Stimulated activated naive B cell treated with anti-CD40 and anti-IgM and Interleukin-4, amounts not matched to agents 10 μg/mL and 1 μg/mL and 100 μg/mL, for 72 hours (primary cell): Measurements from ENCODE around the gene ELL.

Experiments
- ATAC-seq, 2 donors: fragments of 150-1000 bp; cut with Tn5 transposase; replicated peaks; 2 replicates each; pipeline ENCODE4 v1.10.0; 2021; ENCODE audit warnings: moderate library complexity in 1 of 2
- DNase-seq: peaks from one replicate; pipeline ENCODE4 v3.0.0; 2021
- H3K27ac Mint-ChIP-seq: one replicate; pipeline ENCODE4 v1.8.0; 2022; ENCODE audit warnings: mild to moderate bottlenecking, mixed read lengths
- H3K27me3 Mint-ChIP-seq, 2 donors: one replicate each; pipeline ENCODE4 v1.8.0; 2022; ENCODE audit warnings: mixed read lengths in 2 of 2
- H3K36me3 Mint-ChIP-seq, 2 donors: one replicate each; pipeline ENCODE4 v1.8.0; 2022; ENCODE audit warnings: mixed read lengths in 2 of 2, mild to moderate bottlenecking in 1 of 2
- H3K4me1 Mint-ChIP-seq, 2 donors: one replicate each; pipeline ENCODE4 v1.8.0; 2022; ENCODE audit warnings: mixed read lengths in 2 of 2, mild to moderate bottlenecking in 1 of 2
- H3K4me3 Mint-ChIP-seq, 2 donors: one replicate each; pipeline ENCODE4 v1.8.0; 2022; ENCODE audit warnings: mild to moderate bottlenecking in 2 of 2, mixed read lengths in 2 of 2, moderate library complexity in 1 of 2
- H3K9me3 Mint-ChIP-seq, 2 donors: one replicate each; pipeline ENCODE4 v1.8.0; 2022; ENCODE audit warnings: mixed read lengths in 2 of 2, mild to moderate bottlenecking in 1 of 2

The ELL gene

GRCh38 chr19:18504886-18505610 is 16.8 kb downstream of the ELL start:
- Mint-ChIP-seq H3K4me3 (no peak overlapping the region), H3K9me3 (no peaks in the 10 kb centered on the region), H3K36me3 (peaks cover 0 to 12% of the 10 kb centered on the region in 2 donors), H3K27me3 (no peaks in the 10 kb centered on the region), H3K27ac (peak overlapping the region; percentile 38), H3K4me1 (peaks cover 74 to 90% of the 10 kb centered on the region in 2 donors)
- ATAC-seq (no peak), DNase-seq (no peak)

DNA sequence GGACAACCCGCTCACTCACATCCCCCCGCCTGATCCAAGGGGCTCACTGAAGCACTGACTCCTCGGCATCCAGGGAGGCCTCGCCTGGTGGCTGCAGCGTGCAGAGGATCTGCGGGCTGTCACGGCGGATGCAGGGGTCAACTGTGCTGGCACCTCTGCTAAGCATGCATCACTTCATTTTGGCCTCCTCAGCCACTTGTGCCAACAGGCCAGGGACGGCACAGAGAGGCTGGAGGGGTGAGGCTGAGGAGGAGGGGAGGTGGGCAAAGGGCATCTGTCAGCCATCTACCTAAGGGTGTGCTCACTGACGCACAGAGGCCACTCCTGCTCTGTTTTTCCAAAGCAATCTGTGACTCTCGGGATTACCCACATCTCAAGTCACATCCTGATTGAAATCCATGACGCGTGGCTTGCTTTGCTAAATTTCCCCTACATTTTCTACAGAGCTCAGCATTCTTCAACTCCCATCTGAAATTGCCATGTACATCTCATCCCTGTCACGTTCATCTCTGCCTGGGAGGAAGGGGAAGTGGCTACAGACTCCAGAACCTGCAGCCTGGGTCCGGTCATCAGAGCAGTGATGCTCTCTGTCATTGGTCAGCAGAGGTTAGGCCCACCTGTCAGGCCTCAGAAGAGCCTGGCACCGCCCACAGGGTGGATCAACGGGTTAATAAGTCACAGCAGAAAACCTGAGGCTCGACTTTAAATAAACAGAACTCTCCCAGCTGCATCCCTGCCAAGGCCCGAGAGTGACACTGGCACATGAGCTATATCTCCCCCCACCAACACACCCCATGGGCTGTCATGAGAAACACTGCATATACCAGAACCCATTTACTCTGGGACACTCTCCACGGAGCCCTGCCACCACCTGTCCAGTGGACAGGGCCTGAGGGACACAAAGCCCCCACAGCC is 17.6 kb downstream of the ELL start:
- peak; percentile 51 to 57 for ATAC-seq
- Mint-ChIP-seq H3K36me3 (peaks cover 0 to 12% of the 10 kb centered on the region in 2 donors), H3K27ac (peak overlapping the region; percentile 75), H3K4me3 (no peak overlapping the region), H3K27me3 (no peaks in the 10 kb centered on the region), H3K4me1 (peaks cover 74 to 90% of the 10 kb centered on the region in 2 donors), H3K9me3 (no peaks in the 10 kb centered on the region)
- DNase-seq = no peak

- DNase-seq (no peak), ATAC-seq (peak; percentile 32 to 42)
- Mint-ChIP-seq H3K4me1 (peaks cover 76 to 93% of the 10 kb centered on the region in 2 donors), H3K4me3 (peak overlapping the region in 1 of 2 donors; percentile 45), H3K9me3 (no peaks in the 10 kb centered on the region), H3K27me3 (no peaks in the 10 kb centered on the region), H3K36me3 (peaks cover 0 to 12% of the 10 kb centered on the region in 2 donors), H3K27ac (peak overlapping the region; percentile 45)
Measured at GRCh38 chr19:18503337-18503970, 18.4 kb downstream of the ELL start.

- Mint-ChIP-seq H3K4me1 (peaks cover 77 to 90% of the 10 kb centered on the region in 2 donors), H3K27ac (peak overlapping the region; percentile 45), H3K9me3 (no peaks in the 10 kb centered on the region), H3K27me3 (no peaks in the 10 kb centered on the region), H3K4me3 (peak overlapping the region; percentile 8 to 45), H3K36me3 (peaks cover 0 to 12% of the 10 kb centered on the region in 2 donors)
- DNase-seq (no peak), ATAC-seq (peak; percentile 51 to 62)
Measured at GRCh38 chr19:18502638-18503294, 19.1 kb downstream of the ELL start.

GRCh38 chr19:18502246-18502637 is 19.6 kb downstream of the ELL start:
- no peak for DNase-seq
- no peaks in the 10 kb centered on the region for H3K9me3 Mint-ChIP-seq
- peak overlapping the region; percentile 52 for H3K27ac Mint-ChIP-seq
- H3K36me3 Mint-ChIP-seq = peaks cover 0 to 8% of the 10 kb centered on the region in 2 donors
- H3K27me3 Mint-ChIP-seq = no peaks in the 10 kb centered on the region
- peak in 1 of 2 donors; percentile 11 for ATAC-seq
- peaks cover 73 to 87% of the 10 kb centered on the region in 2 donors for H3K4me1 Mint-ChIP-seq
- peak overlapping the region; percentile 3 to 8 for H3K4me3 Mint-ChIP-seq

DNA sequence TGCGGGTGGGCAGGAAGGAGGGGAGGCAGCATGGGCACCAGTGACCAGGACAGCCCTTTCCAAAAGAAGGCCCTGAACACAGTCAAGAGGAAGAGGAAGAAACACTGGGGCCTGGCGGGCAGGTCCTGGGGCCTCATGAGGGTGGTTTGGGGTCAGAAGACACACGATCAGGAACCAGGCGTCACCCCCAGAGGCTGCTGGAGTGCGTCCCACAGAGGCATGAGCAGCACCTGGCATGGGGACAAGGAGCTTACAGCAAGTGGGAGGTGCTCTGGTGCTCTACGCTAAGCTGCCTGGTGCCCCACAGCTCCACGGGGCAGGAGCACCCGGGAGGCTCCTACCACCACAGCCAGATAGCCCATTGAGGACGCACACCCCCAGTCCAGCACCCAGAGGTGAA is 20.0 kb downstream of the ELL start:
- ATAC-seq (peak in 1 of 2 donors; percentile 21), DNase-seq (no peak)
- peak overlapping the region; percentile 52 for H3K27ac Mint-ChIP-seq
- no peaks in the 10 kb centered on the region for H3K27me3 Mint-ChIP-seq
- H3K4me1 Mint-ChIP-seq = peaks cover 73 to 87% of the 10 kb centered on the region in 2 donors
- H3K9me3 Mint-ChIP-seq = no peaks in the 10 kb centered on the region
- peaks cover 0 to 8% of the 10 kb centered on the region in 2 donors for H3K36me3 Mint-ChIP-seq
- H3K4me3 Mint-ChIP-seq = peak overlapping the region; percentile 3 to 8

DNA sequence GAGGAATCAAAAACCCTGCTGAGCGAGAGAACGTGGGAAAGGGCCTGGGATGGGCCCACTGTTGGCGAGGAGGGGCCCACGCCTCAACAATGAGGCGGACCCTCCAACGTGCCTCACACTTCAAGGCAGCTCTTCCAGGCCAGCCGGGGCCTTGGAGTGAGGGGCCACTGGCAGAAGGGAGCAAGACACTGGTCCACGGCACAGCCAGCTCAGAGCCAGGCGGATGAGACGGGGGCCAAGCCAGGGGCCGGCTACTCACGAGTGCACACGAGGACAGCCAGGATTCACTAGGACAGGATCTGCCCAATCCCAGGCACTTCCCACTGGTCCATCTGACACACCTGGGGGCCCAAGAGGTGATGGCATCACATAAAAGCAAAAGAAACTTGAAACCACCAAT is 20.5 kb downstream of the ELL start:
- Mint-ChIP-seq H3K27ac (no peak overlapping the region), H3K4me3 (no peak overlapping the region), H3K36me3 (peaks cover 0 to 8% of the 10 kb centered on the region in 2 donors), H3K27me3 (no peaks in the 10 kb centered on the region), H3K4me1 (peaks cover 74 to 88% of the 10 kb centered on the region in 2 donors), H3K9me3 (no peaks in the 10 kb centered on the region)
- DNase-seq = no peak
- no peak for ATAC-seq

- no peak for ATAC-seq
- no peak overlapping the region for H3K4me3 Mint-ChIP-seq
- H3K27ac Mint-ChIP-seq = no peak overlapping the region
- no peaks in the 10 kb centered on the region for H3K9me3 Mint-ChIP-seq
- peaks cover 0 to 8% of the 10 kb centered on the region in 2 donors for H3K36me3 Mint-ChIP-seq
- H3K27me3 Mint-ChIP-seq = no peaks in the 10 kb centered on the region
- DNase-seq = no peak
- peaks cover 75 to 88% of the 10 kb centered on the region in 2 donors for H3K4me1 Mint-ChIP-seq
Measured at GRCh38 chr19:18500799-18501198, 21.1 kb downstream of the ELL start.

DNA sequence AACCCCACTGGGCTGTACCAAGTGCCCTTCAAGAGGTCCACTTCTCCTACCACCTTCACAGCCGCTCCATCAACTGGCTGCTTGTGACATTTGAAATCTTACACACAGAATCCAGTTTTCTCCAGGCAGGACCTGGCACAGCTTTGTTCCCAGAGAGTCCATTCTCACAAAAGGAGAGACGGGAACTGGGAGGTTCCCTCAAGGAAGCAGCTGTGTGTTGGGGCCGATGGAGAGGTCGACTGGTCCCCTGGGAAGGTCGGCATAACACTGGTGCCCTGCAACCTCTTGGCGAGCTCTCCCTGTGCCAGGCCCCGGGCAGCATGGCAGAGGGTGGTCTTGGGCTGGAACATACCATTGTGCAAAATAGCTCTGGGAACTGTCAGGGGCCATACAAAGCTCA is 21.5 kb downstream of the ELL start:
- H3K36me3 Mint-ChIP-seq = peaks cover 0 to 8% of the 10 kb centered on the region in 2 donors
- no peaks in the 10 kb centered on the region for H3K9me3 Mint-ChIP-seq
- no peaks in the 10 kb centered on the region for H3K27me3 Mint-ChIP-seq
- no peak overlapping the region for H3K27ac Mint-ChIP-seq
- no peak overlapping the region for H3K4me3 Mint-ChIP-seq
- DNase-seq (no peak), ATAC-seq (no peak)
- H3K4me1 Mint-ChIP-seq = peaks cover 74 to 88% of the 10 kb centered on the region in 2 donors

DNA sequence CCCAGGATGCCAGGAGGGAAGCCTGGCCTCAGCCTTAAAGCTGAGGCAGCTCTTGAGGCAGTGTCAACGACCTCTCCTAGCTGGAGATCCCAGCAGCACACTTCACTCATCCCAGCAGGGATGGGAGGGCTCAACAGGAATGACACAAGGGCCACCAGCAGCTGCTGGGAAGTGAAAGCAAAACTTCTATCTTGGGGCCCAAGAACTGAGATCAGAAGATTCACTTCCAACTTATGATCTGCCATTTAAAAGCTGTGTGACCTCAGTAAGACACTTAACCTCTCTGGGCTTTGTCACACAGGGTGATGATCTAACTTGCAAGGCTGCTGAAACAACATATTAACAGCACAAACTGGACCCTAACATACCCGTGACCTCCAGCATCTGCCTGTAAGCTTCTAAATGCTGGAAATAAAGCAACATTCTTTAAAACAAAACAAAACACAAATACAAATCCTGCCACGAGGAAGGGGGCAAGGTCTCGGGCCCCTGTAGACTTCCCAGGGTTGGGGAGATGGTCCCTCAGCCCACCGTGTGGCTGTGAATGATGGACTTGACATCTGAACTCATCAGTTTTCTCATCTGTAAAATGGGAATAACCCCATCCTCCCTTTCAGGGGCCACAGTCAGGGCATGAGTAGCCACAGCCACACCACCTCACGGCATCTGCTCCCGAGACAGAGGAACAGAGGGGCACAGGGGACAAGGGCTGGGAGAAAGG is 22.7 kb downstream of the ELL start:
- H3K9me3 Mint-ChIP-seq = no peaks in the 10 kb centered on the region
- DNase-seq = no peak
- H3K27me3 Mint-ChIP-seq = no peaks in the 10 kb centered on the region
- peaks cover 70 to 88% of the 10 kb centered on the region in 2 donors for H3K4me1 Mint-ChIP-seq
- no peak for ATAC-seq
- H3K27ac Mint-ChIP-seq = no peak overlapping the region
- H3K4me3 Mint-ChIP-seq = no peak overlapping the region
- H3K36me3 Mint-ChIP-seq = peaks cover 0 to 8% of the 10 kb centered on the region in 2 donors

DNA sequence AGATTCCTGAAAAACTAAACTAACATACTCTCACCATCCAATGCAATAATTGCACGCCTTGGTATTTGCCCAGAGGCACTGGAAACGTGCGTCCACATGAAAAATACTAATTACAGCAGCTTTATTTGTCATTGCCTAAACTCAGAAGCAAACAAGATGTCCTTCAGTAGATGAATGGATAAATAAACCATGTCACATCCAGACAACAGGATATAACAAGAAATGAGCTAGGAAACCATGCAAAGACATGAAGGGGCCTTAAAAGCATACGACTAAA is 25.0 kb downstream of the ELL start:
- peaks cover under 1 to 11% of the 10 kb centered on the region in 2 donors for H3K36me3 Mint-ChIP-seq
- peaks cover 56 to 71% of the 10 kb centered on the region in 2 donors for H3K4me1 Mint-ChIP-seq
- DNase-seq (no peak), ATAC-seq (no peak)
- H3K9me3 Mint-ChIP-seq = no peaks in the 10 kb centered on the region
- H3K27ac Mint-ChIP-seq = peak overlapping the region; percentile 39
- H3K4me3 Mint-ChIP-seq = no peak overlapping the region
- no peaks in the 10 kb centered on the region for H3K27me3 Mint-ChIP-seq

DNA sequence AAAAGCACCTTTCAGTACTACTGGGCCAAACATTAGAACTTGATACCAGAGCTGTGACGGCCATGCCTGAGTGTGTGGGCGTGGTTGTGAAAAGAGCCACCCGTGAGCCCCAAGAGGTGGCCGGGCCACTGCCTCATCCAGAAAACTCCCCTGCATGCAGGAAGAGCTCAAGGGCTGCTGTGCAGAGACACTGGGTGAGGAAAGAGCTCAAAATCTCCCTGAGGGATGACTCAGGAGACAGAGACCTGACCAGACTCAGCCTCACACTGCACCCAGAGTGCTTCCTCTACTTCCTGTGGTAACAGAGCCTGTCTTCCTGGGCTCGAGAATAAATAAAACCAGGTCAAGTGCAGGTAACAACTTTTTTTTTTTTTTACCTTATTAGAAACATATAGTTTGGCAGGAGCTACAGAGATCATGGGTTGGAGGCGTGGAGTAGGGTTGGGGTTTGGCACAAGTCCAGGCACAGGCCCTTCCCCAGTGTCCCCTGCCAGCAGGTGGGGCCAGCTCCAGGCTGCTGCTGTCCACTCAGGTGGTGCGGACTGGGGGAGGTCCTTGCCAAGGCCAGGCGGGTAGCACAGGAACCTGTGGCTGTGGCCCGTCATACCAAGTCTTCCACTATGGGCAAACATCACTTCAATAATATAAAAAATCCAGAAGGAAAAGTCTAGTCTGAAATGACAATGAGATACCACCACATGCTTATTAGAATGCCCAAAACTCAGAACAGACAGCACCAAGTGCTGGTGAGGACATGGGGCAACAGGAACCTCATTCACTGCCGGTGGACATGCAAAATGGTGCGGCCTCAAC is 25.5 kb downstream of the ELL start:
- no peak for DNase-seq
- peak overlapping the region; percentile 69 for H3K27ac Mint-ChIP-seq
- no peaks in the 10 kb centered on the region for H3K9me3 Mint-ChIP-seq
- H3K36me3 Mint-ChIP-seq = peaks cover 2 to 10% of the 10 kb centered on the region in 2 donors
- ATAC-seq = peak; percentile 76 to 84
- H3K4me3 Mint-ChIP-seq = peak overlapping the region in 1 of 2 donors; percentile 8
- peaks cover 51 to 65% of the 10 kb centered on the region in 2 donors for H3K4me1 Mint-ChIP-seq
- no peaks in the 10 kb centered on the region for H3K27me3 Mint-ChIP-seq
